A549 (cell line): Measurements from ENCODE around the gene HLA-DOA.

ENCODE experiments used
- BHLHE40 ChIP-seq: IDR thresholded peaks from 2 replicates; pipeline ENCODE4 v1.6.1; 2012; ENCODE audit warnings: low read depth, low read length, inconsistent platforms
- CTCF ChIP-seq: fragments of >200 bp; sonication (Bioruptor Twin); formaldehyde crosslinking; IDR thresholded peaks from 3 replicates; pipeline ENCODE4 v1.5.1; 2016
- FOSL2 ChIP-seq, 2 experiments: fragments of 450-650 bp in 1 of 2; fragments of >200 bp in 1 of 2; sonication (Bioruptor Twin) in 1 of 2; formaldehyde crosslinking; IDR thresholded peaks; 2 replicates each; pipeline versions ENCODE4 v1.5.0 to v1.6.1; 2016 to 2020; ENCODE audit warnings: mild to moderate bottlenecking in 1 of 2, moderate library complexity in 1 of 2
- MAX ChIP-seq: IDR thresholded peaks from 2 replicates; pipeline ENCODE4 v1.6.1; 2012
- MAZ ChIP-seq: fragments of 150-350 bp; IDR thresholded peaks from 2 replicates; pipeline ENCODE4 v1.6.1; 2014; ENCODE audit warnings: antibody characterized with exemption, low read depth, low read length, borderline replicate concordance
- MYC ChIP-seq: IDR thresholded peaks from 2 replicates; pipeline ENCODE4 v1.6.1; 2012; ENCODE audit warnings: mild to moderate bottlenecking, inconsistent platforms, low read length, improper control_type of control experiment, borderline replicate concordance
- NFE2L2 ChIP-seq: fragments of 150-350 bp; conservative IDR thresholded peaks from 2 replicates; pipeline ENCODE4 v1.6.1; 2014; ENCODE audit warnings: low read length
- POLR2A ChIP-seq: IDR thresholded peaks from 2 replicates; pipeline ENCODE4 v1.6.1; 2012; ENCODE audit warnings: mild to moderate bottlenecking, low read length
- RAD21 ChIP-seq, 2 experiments: fragments of >200 bp in 1 of 2; sonication (Bioruptor Twin) in 1 of 2; formaldehyde crosslinking in 1 of 2; IDR thresholded peaks in 1 of 2; conservative IDR thresholded peaks in 1 of 2; 2 replicates in 1 of 2; 3 replicates in 1 of 2; pipeline ENCODE4 v1.6.1; 2012 to 2018; ENCODE audit warnings: inconsistent platforms in 1 of 2

GRCh38 chr6:32963866-32964265, 45.5 kb downstream of the HLA-DOA start:
- no peak for TF ChIP-seq RAD21 (conservative IDR thresholded peaks at IDR 0.05 in 1 of 2, IDR thresholded peaks at IDR 0.05 in 1 of 2)
- no peak for TF ChIP-seq BHLHE40
- TF ChIP-seq CTCF: no peak
- TF ChIP-seq MYC: no peak
- TF ChIP-seq POLR2A: no peak
- no peak for TF ChIP-seq MAZ
- no peak for TF ChIP-seq FOSL2 (IDR thresholded peaks at IDR 0.05)
- no peak for TF ChIP-seq FOSL2 (CRISPR knock-in tag; IDR thresholded peaks at IDR 0.05)
- no peak for TF ChIP-seq MAX
- TF ChIP-seq NFE2L2: no peak
